Activated CD8-positive, alpha-beta memory T cell treated with anti-CD3 and anti-CD28 coated beads for 36 hours (primary cell): ENCODE data around the gene SPESP1. TPM values are rescaled to one million over a fixed set of nuclear protein-coding genes. Genes with fewer than 3 reads are reported as not detected.

Source experiments
- CTCF ChIA-PET: fragments of 350-600 bp; sonication (Branson Sonifier 250); formaldehyde crosslinking; loops from one replicate; lab custom pipeline; 2021; ENCODE audit warnings: antibody characterized with exemption; lab: Charles Lee
- POLR2A ChIA-PET: fragments of 350-600 bp; sonication (Branson Sonifier 250); formaldehyde crosslinking; loops from one replicate; lab custom pipeline; 2021; ENCODE audit warnings: antibody characterized with exemption; lab: Charles Lee
- total RNA-seq, 2 experiments: library from RNA; stranded (reverse); gene quantifications; one replicate each; pipeline ENCODE4 v1.2.3, GENCODE V29; 2021

The SPESP1 gene
- total RNA-seq: under 1 TPM; 0.90 to 0.99 TPM

DNA sequence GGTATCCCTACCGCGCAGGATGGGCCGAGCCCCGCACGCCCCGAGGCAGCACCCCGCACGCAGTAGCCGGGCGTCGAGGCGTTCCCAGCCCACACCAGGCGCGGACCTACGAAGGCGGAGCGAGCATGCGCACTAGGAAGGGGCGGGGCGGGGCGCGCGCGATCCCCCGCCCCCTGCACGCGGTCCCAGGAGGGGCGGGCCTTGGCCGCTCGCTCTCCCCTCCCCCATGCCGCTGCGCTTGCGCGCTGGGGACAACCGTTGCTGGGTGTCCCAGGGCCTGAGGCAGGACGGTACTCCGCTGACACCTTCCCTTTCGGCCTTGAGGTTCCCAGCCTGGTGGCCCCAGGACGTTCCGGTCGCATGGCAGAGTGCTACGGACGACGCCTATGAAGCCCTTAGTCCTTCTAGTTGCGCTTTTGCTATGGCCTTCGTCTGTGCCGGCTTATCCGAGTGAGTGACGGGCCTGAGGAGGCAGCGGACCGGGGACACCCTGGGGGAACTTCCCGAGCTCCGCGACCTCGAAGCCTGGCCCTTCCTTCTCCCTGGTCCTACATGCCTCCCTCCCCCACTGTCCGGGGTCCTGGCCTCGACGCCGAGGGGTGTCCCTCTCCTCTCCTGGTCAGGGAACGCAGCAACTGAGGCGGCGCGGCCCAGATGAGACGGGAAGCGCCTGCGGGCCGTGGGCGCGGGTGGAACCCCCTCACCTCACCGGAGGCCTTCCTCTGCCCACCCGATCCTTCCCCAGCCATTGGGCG lies at the start of gene SPESP1:
SPESP1 (plus strand) TSS at position 258 of the 755 bp plus-strand sequence; CDS start at position 387, 129 bp downstream.
- ChIA-PET CTCF (no interaction called here), POLR2A (no interaction called here)

DNA sequence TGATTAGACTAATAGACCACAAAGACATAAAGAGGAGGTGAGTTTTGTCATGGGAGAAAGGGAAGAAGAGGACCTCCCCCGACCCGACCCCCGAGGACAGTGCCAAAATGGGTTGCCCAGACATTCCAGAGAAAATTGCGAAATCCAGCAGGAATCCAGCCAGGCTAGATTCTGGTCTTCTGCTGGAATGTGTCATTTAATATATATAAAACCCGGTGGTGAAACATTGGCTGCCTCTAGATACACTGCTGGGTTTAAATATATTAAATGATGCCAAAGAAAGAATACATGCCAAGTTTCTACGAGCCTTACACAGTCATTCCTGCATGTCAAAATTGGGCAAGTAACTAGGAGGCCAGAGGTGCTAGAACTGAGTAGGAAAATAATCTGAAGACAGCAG lies 45.3 kb upstream of the SPESP1 start:
- CTCF ChIA-PET: interaction anchor here (1.5 kb wide), 1 partner anchor 9 kb away, joined by 3 read pairs; no protein-coding TSS in a partner anchor
- POLR2A ChIA-PET: no interaction called here

DNA sequence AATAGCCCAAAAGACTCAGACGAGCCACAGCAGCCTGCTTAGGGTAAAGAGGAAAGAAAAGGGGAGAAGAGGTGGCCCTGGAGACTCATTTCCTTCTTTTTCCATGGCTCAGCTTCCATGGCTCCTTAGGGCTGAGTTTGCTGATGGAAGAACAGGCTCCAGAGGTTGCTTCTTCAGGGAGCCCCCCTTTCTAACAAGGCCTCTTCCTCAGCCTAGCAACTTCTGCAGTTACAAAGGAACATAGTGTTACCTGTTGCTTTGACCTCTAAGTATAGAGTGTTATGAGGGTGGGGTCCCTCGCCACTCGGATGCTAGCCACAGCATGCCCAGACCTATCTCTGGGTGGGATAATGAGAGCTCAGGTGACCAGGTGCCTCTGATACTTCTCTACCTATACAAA lies 43.2 kb upstream of the SPESP1 start:
- ChIA-PET CTCF (no interaction called here), POLR2A (no interaction called here)

DNA sequence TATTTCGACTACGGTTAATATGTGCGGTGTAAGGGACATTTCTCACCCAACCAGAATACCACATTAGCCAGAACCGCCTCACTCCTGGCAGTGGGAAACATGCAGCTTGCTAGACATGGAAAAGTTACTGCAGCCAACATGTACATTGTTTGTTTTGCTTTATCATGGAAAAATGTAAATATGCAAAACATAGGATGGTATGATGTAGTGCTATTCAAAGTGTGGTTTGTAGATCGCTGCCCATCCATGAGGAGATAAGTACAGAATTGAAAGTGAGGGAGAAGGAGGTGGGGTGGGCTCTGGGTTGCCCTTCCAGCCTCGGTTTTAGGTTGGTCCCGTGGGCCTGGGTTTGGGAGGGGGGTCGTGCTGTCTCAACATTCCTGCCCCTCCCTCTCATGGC lies 42.5 kb upstream of the SPESP1 start:
- CTCF ChIA-PET: no interaction called here
- POLR2A ChIA-PET: no interaction called here

DNA sequence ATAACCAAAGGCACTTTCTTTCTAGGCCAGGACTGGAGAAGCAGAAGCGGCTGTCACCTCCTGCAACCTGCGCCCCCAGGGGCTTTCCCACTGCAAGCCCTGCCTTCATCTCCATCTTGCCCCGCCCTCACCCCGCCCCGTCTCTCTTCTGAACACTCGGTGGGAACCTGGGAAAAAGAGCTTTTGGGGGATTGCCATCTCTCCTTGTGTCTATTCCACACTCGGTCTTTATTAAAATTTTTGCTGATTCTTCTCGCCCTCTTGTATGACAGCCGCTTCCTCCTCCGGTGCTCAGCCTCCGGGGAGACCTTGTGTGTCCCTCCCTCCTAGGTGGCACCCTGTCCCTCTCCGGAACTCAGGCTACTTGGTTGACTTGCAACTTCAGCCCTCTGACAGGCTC lies 41.9 kb upstream of the SPESP1 start:
- ChIA-PET CTCF (no interaction called here), POLR2A (no interaction called here)

DNA sequence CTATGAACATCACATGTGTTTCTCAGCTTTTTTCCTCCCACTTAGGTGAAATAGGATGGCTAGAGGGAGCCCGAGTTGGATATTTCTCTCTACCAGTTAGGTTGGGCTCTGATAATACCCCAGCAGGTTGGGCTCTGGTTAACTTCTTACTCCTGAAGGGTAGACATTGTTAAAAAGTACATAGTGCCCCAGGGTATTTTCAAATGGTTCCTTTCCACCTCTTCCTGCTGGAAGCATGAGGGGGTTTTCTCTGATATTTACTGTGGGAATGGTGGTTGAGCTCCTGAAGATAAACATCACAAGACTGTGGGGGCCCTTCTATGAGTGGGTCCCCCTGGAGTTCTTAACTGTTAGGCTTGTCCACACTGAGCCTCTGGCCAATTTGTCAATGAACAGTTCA lies 36.1 kb upstream of the SPESP1 start:
- ChIA-PET POLR2A (no interaction called here), CTCF (no interaction called here)

DNA sequence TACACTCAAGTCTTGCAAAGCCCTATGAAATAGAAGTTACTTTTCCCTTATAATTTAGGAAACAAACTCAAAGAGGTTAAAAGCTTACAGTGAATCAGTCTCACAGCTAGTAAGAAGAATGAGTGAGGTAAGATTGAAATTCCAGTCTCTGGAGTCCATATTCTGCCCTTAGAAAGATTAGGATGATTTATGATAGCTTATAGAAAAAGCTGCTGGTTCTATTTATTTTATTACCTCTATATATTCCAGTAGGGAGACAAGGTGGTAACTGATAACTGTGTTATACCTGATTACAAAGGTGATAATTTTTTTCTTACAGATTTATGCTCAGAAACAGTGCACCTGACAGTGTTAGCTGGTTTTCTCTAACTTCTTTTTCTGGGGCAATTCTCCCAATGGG lies 34.1 kb upstream of the SPESP1 start:
- ChIA-PET CTCF (no interaction called here), POLR2A (no interaction called here)

DNA sequence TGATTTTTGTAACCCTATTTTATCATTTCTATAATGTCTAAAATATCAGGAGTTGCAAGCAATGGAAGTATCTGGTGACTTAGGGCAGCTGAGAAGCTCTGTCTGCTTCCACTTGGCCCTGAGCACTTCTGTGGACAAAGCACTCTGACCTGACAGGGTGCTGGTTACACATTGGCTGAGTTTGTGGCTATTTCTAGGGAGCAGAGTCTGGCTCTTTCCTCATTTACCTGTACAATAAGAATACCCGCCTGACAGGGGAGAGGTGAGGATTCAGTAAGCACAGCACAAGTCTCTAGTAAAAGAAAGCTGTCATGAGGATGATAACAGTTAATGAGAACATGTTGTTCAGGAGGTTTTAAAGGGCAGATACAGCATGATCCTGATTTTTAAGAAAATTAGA lies 33.3 kb upstream of the SPESP1 start:
- POLR2A ChIA-PET: no interaction called here
- CTCF ChIA-PET: no interaction called here

DNA sequence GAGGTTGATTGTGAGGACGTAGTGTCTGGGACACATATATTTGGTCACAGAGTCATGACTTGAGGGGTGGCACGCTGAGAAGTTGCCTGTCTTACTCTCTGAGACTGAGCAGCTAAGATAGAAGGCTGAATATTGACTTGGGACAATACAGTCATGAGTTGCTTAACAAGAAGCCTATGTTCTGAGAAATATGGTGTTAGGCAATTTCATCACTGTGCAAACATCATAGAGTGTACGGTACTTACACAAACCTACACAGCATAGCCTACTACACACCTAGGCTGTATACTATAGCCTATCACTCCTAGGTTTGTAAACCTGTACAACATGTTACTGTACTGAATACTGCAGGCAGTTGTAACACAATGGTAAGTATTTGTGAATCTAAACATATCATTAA lies 30.3 kb upstream of the SPESP1 start:
- CTCF ChIA-PET: no interaction called here

DNA sequence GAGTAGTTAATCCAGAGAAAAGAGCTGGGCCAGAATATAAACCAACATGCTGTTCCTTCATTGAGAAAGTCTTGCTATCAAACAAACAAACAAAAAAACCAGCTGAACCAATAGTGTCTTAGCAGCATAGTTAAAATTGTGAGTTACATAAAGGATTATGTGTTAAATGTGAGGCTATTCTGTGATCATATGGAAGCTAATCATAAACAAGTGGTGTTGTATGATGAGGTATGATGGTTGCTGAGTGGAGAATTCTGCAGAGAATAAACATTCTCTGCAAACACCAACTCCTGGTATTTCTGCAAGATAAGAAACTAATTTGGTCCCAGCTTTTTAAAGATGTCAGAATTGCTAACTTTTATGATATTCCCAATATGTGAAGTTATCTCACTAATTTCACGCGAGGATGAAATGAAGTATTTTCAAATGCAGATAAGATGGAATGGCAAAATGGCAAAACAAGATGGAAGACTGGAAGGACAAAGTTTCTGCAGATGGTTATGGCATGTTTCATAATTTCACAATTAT lies 22.9 kb upstream of the SPESP1 start:
- CTCF ChIA-PET: no interaction called here
- POLR2A ChIA-PET: no interaction called here

More for the DNA sequence above, 30.3 kb upstream of the SPESP1 start:
- POLR2A ChIA-PET: no interaction called here

DNA sequence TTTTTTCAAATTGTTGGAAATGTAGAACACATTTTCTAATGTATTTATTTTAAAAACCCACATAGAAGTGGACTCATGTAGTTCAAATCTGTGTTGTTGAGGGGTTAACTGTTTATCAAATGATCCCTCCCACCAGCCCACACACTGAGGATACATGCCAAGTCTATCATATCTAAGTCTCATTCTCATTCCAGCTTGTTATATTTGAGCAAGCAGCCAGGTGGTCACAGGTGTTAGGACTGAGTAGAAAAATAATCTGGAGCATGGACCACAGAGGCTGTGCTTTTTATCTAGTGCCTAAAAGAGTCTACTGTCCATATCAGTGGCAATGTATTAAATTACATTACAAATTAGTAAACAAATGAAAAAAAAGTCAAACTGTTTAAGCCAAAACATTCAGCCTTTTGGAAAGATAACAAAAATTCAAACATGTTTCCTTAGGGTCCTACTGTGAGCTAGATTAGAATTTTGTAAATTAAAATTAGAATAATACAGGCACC lies 20.7 kb upstream of the SPESP1 start:
- ChIA-PET CTCF (no interaction called here), POLR2A (no interaction called here)

DNA sequence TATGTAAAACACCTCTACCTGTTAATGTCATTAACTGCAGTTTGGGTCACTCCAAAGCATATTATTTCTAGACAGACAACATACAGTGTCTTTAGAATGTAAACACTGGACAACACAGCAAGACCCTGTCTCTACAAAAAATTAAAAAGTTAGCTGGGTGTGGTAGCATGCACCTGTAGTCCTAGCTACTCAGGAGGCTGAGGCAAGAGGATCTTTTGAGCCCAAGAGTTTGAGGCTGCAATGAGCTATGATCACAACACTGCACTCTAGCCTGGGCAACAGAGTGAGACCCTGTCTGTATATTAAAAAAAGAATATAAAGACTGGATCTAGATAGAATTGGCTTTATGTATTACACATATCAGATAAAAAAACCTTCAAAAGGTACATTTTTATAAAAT lies 20.0 kb upstream of the SPESP1 start:
- ChIA-PET CTCF (interaction anchor here (0.6 kb wide), 2 partner anchors 220 to 263 kb away, joined by 3 read pairs; no protein-coding TSS in a partner anchor), POLR2A (no interaction called here)

DNA sequence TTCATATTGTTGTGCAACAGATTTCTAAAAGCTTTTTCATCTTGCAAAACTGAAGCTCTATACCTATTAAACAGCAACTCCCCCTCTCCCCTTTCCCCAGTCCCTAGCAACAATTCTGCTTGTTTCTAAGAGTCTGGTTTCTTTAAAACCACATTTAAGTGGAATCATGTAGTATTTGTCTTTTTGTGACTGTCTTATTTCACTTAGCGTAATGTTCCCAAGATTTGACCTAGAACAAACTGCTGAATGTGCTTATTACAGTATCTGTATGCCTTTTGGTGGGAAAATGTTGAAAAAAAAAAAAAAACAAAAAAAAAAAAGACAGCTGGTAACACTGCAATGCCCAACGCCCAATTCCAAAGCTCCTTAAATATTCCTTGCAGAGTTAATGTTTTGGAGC lies 19.5 kb upstream of the SPESP1 start:
- CTCF ChIA-PET: interaction anchor here (0.6 kb wide), 2 partner anchors 221 to 263 kb away, joined by 3 read pairs; no protein-coding TSS in a partner anchor

DNA sequence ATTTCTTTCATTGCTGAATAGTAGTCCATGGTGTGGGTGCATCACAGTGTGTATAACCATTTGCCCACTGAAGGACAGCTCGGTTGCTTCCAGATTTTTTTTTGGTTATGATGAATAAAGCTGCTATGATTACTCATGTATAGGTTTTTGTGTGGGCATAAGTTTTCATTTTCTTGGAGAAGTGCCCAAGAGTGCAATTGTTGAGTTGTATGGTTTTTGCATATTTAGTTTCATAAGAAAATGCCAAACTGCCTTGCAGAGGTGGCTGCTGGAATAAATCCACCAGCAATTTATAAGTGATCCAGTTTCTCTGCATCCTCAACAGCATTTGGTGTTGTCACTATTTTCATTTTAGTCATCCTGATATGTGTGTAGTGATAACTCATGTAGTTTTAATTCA lies 8.4 kb upstream of the SPESP1 start:
- POLR2A ChIA-PET: no interaction called here

More for the DNA sequence above, 19.5 kb upstream of the SPESP1 start:
- POLR2A ChIA-PET: no interaction called here

DNA sequence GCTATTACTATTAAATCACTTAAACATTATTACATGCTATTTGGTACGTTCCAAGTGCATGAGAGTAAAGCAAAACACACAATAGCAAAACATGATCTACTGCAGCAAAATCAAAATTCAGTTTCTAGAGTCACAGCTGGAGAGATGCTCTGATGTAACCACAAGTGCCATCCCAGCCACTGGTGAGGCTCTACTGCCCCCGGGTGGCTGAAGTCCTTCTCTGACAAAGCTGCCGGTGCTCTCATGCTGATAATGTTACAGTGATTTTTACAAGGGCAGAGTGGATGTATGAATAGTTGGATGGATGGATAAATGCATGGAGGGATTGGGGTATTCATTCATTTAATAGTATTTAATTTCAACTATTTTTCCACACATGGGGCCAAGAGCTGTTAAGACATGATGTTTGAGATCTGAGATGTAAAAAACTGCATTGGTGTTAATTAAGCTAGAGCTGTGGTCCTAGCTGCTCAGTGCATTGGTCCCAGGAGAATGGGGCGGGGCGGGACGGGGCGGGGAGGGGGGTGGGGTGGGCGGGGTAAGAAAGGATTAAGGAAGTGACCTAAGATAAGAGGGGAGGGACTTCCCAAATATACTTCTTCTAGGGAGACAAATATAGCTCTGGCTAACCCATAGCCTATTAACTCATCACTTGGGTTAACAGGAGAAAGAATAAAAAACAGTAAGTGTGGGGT lies 5.3 kb upstream of the SPESP1 start:
- ChIA-PET CTCF (interaction anchor here (0.7 to 1.3 kb wide), 6 partner anchors 10 to 376 kb away, joined by 3 to 4 read pairs (median 3); no protein-coding TSS in a partner anchor), POLR2A (no interaction called here)

More for the DNA sequence above, 8.4 kb upstream of the SPESP1 start:
- CTCF ChIA-PET: no interaction called here

DNA sequence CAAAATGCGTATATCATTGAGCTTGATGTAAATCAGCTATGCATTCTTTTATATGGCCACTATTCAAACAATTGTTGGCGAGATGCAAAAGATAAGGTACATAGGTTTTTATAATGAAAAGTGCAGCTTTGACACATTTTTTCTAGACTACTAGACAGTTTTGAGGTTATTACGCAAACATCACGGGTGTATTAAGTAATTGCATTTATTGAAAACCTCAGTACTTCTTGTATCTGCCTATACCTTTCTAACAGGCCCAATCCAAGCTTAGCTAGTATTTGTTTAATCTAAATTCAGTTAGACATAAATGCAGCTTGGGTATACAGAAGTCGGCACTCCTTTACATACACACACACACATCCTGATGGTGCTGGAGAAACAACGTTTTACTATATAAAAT lies 2.7 kb downstream of the SPESP1 start:
- ChIA-PET CTCF (interaction anchor here (1.3 kb wide), 1 partner anchor 9 kb away, joined by 3 read pairs; no protein-coding TSS in a partner anchor), POLR2A (no interaction called here)

DNA sequence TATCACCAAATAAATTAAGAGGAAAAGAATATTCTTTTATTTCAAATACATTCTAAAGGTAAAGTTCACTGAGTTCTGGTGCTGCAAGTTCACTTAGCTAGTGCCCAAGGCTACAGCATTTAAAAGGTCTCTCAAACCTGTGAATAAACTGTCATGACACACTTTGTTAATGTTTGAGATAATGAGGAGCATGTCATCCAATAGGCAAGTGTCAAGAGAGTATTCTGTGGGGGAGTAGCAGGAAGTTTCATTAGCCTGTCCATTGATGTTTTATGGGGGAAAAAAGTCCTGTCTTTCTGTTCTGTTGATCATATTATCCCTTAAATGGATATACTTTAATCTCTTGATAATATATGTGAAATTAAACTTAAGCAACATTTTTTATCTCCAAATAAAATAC lies 4.0 kb downstream of the SPESP1 start:
- ChIA-PET CTCF (interaction anchor here (1.2 kb wide), 1 partner anchor 10 kb away, joined by 3 read pairs; no protein-coding TSS in a partner anchor), POLR2A (no interaction called here)

DNA sequence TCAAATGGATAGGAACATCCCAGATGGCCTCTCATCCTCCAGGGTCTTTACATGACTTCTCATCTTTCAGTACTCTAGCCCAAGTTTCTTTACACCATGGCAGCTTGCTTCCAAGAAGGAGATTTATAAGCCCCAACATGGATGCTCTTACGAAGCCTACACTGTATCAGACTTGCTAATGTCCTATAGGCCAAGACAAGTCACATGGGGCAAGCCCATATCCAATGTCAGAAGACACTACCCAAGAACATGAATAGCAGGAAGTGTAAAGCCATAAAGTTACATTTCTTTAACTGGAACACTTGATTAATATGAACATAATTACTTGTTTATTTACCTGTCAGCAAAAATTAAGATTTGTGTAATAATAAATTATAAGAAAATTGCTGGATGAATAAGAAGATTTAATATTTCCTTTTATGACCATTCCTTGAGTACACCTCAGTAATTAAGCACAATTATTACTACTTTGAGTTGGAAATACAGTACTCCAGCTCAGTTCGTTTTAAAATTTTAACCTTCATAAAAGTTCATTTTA lies 5.1 kb downstream of the SPESP1 start:
- ChIA-PET CTCF (interaction anchor here (1.2 kb wide), 1 partner anchor 11 kb away, joined by 3 read pairs; no protein-coding TSS in a partner anchor), POLR2A (no interaction called here)

DNA sequence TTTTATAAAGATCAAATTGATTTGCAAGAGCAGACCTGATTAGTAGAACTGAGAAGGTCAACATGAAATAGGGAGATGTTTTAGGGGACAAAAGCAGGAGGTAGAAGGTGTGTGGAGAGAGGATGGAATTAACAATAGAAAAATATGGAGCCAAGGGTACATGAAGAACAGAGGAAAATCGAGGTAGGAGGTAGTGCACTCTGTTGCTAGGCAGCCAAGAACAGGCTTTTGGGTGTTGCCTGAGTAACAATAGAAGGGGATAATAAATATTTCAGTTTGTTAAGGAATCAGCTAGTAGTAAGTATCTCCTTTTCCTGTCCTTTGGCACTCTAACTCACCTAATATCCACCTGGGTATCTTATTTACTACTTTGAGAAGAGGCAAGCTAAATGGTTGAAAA lies 9.2 kb downstream of the SPESP1 start:
- CTCF ChIA-PET: no interaction called here
- POLR2A ChIA-PET: no interaction called here

DNA sequence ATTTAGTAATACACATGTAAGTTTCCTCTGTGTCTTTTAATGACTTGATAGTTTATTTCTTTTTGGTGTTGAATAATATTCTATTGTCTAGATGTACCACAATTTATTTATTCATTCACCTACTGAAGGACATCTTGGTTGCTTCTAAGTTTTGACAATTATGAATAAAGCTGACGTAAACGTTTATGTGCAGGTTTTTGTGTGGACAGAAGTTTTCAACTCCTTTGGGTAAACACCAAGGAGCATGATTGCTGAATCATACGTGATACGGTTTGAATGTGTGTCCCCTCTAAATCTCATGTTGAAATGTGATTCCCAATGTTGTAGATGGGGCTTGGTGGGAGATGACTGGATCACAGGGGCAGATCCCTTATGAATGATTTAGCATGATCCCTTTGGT lies 21.5 kb downstream of the SPESP1 start:
- CTCF ChIA-PET: no interaction called here

More for the DNA sequence above, 21.5 kb downstream of the SPESP1 start:
- POLR2A ChIA-PET: no interaction called here
